ENCODE data around the gene COL8A1. TPM values are rescaled to one million over a fixed set of nuclear protein-coding genes. Genes with fewer than 3 reads are reported as not detected.

The COL8A1 gene
- total RNA-seq, 1 experiment from 2014 or later = 0.07 TPM

DNA sequence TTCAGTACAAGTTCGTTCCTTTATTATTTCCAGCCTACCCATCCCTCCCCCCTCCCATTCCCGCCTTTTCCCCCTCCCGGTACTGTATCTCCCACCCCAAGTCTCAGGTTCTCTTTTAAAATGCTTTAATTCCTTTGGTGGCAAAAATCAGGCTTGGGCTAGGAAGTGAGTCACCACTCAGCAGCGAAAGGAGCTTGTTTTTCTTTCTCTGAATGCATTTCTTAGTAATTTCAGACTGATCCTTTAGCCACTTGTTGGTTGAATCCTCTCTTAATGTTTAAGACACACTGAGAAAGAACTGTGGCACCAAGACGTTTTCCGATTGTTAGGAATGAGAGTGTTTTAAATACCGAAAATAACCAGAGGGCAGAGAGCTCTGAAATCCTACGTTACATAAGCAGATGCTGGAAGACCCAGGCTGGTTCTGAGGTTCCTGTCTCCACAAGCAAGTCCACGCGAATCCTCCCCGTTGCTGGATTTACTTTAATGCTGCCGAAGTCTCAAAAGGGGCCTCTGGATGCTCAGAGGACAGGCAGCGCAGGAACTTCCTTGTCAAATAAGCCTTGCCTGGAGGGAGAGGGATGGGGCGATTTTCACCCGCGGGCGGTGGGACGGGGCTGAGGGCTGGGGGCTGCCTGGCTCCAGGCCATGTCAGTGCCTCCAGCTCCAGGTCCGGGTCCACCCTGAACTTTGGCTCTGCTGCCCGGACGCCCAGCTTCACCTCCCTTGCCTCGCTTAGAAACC is 854 bp upstream of the COL8A1 start:
- POLR2A ChIA-PET = interaction anchor here (0.6 to 1.3 kb wide), 7 partner anchors 11 to 884 kb away, joined by 3 to 5 read pairs (median 3); no protein-coding TSS in a partner anchor

GRCh38 chr3:99639579-99639978 is 1.2 kb downstream of the COL8A1 start:
- no peak overlapping the region for H3K4me3 ChIP-seq (replicated peaks in 1 of 2; ENCODE audit: low read depth in 1 of 2, low read length in 2 of 2)
- RAD21 ChIA-PET (ENCODE audit: low non-redundant PET in 1 of 2, low total read pairs in 2 of 2, uncharacterized antibody in 2 of 2, unreplicated experiment in 2 of 2) = no interaction called here
- no TSS peak for BruUV-seq (replicated peaks)
- H3K27ac ChIP-seq (ENCODE audit: low read depth, low read length) = no peak overlapping the region
- POLR2A ChIA-PET = no interaction called here
- ATAC-seq (no peak), DNase-seq (ENCODE audit: low read depth, low spot score) (no peak)
- peaks cover 99% of the 10 kb centered on the region for H3K27me3 ChIP-seq (ENCODE audit: insufficient read depth, low read length)
- no peaks in the 10 kb centered on the region for H3K9me3 ChIP-seq (ENCODE audit: control insufficient read depth in 1 of 2, insufficient read depth in 1 of 2, low read depth in 1 of 2, low read length in 2 of 2)
- H3K9ac ChIP-seq (ENCODE audit: low read length) = no peak overlapping the region
- 0 out of 4 replicates have a peak, but pooled peaks cover 0 to 5% of the 10 kb centered on the region in 2 experiments for H3K4me1 ChIP-seq (ENCODE audit: control insufficient read depth in 1 of 2, insufficient read depth in 2 of 2, low read length in 2 of 2)
- no peak overlapping the region for H2AFZ ChIP-seq (ENCODE audit: low read depth, low read length, poor library complexity, severe bottlenecking)
- no peaks in the 10 kb centered on the region for H3K9me2 ChIP-seq (ENCODE audit: insufficient read depth)
- H4K20me1 ChIP-seq (ENCODE audit: insufficient read depth) = no peaks in the 10 kb centered on the region
- CTCF ChIA-PET = no interaction called here
- intact Hi-C loops (cut with micrococcal nuclease) = no loop called here
- no peak overlapping the region for H3K4me2 ChIP-seq (ENCODE audit: low read length)
- H3K36me3 ChIP-seq (ENCODE audit: control insufficient read depth in 1 of 2, insufficient read depth in 2 of 2, low read length in 2 of 2) = no peaks in the 10 kb centered on the region
- no peaks in the 10 kb centered on the region for H3K79me2 ChIP-seq (ENCODE audit: insufficient read depth, low read length)
- no peak for TF ChIP-seq RAD21 (IDR thresholded peaks at IDR 0.05; ENCODE audit: low read depth)
- no peak for TF ChIP-seq FOSL1 (IDR thresholded peaks at IDR 0.05; ENCODE audit: low read depth)
- TF ChIP-seq ZBTB33 (IDR thresholded peaks at IDR 0.05; ENCODE audit: extremely low read depth, insufficient replicate concordance, low read length) = no peak
- no peak for TF ChIP-seq SRF (IDR thresholded peaks at IDR 0.05; ENCODE audit: low read depth)
- TF ChIP-seq SIN3A (IDR thresholded peaks at IDR 0.05; ENCODE audit: low read depth) = no peak
- no peak for TF ChIP-seq EZH2phosphoT487 (IDR thresholded peaks at IDR 0.05; ENCODE audit: borderline replicate concordance)
- TF ChIP-seq POLR2A (IDR thresholded peaks at IDR 0.05; ENCODE audit: borderline replicate concordance, extremely low read depth, insufficient read depth, insufficient read length) = no peak
- no peak for TF ChIP-seq JUND (IDR thresholded peaks at IDR 0.05)
- no peak for TF ChIP-seq TCF7L2 (IDR thresholded peaks at IDR 0.05; ENCODE audit: borderline replicate concordance, extremely low read depth, insufficient read depth, insufficient read length)
- TF ChIP-seq EGR1 (IDR thresholded peaks at IDR 0.05; ENCODE audit: low read depth) = no peak
- TF ChIP-seq, protein P1, sequence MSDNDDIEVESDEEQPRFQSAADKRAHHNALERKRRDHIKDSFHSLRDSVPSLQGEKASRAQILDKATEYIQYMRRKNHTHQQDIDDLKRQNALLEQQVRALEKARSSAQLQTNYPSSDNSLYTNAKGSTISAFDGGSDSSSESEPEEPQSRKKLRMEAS (IDR thresholded peaks at IDR 0.05) = no peak
- no peak for TF ChIP-seq ELF1 (IDR thresholded peaks at IDR 0.05; ENCODE audit: borderline replicate concordance, low read depth)
- TF ChIP-seq ZFX (IDR thresholded peaks at IDR 0.05) = no peak
- TF ChIP-seq POLR2AphosphoS5 (IDR thresholded peaks at IDR 0.05; ENCODE audit: low read depth, low read length) = no peak
- TF ChIP-seq CTCF (IDR thresholded peaks at IDR 0.05 in 2 of 3, conservative IDR thresholded peaks at IDR 0.05 in 1 of 3; ENCODE audit: borderline replicate concordance in 1 of 3, insufficient read depth in 1 of 3, low read depth in 2 of 3, low read length in 2 of 3) = no peak

More for the DNA sequence above, 854 bp upstream of the COL8A1 start:
- DNase-seq (ENCODE audit: low read depth, low spot score) (no peak), ATAC-seq (no peak)
- intact Hi-C loops (cut with micrococcal nuclease) = no loop called here
- Histone ChIP-seq H3K27me3 (ENCODE audit: insufficient read depth, low read length) (peaks cover 97% of the 10 kb centered on the region), H2AFZ (ENCODE audit: low read depth, low read length, poor library complexity, severe bottlenecking) (no peak overlapping the region), H4K20me1 (ENCODE audit: insufficient read depth) (no peaks in the 10 kb centered on the region), H3K4me2 (ENCODE audit: low read length) (peak overlapping the region; percentile 43), H3K4me1 (ENCODE audit: control insufficient read depth in 1 of 2, insufficient read depth in 2 of 2, low read length in 2 of 2) (0 out of 4 replicates have a peak, but pooled peaks cover 0 to 5% of the 10 kb centered on the region in 2 experiments), H3K36me3 (ENCODE audit: control insufficient read depth in 1 of 2, insufficient read depth in 2 of 2, low read length in 2 of 2) (no peaks in the 10 kb centered on the region), H3K79me2 (ENCODE audit: insufficient read depth, low read length) (no peaks in the 10 kb centered on the region), H3K9ac (ENCODE audit: low read length) (no peak overlapping the region), H3K4me3 (replicated peaks in 1 of 2; ENCODE audit: low read depth in 1 of 2, low read length in 2 of 2) (no peak overlapping the region), H3K27ac (ENCODE audit: low read depth, low read length) (no peak overlapping the region), H3K9me3 (ENCODE audit: control insufficient read depth in 1 of 2, insufficient read depth in 1 of 2, low read depth in 1 of 2, low read length in 2 of 2) (no peaks in the 10 kb centered on the region), H3K9me2 (ENCODE audit: insufficient read depth) (no peaks in the 10 kb centered on the region)
- TF ChIP-seq YY1 (IDR thresholded peaks at IDR 0.05; ENCODE audit: extremely low read depth, insufficient replicate concordance, low read depth, low read length) (no peak), FOSL1 (IDR thresholded peaks at IDR 0.05; ENCODE audit: low read depth) (0 out of 2 replicates have a peak, but pooled peaks have one; percentile 9)
- CTCF ChIA-PET = interaction anchor here (0.9 to 2.6 kb wide), 8 partner anchors 8 to 171 kb away, joined by 3 to 15 read pairs (median 3); no protein-coding TSS in a partner anchor
- RAD21 ChIA-PET (ENCODE audit: low non-redundant PET in 1 of 2, low total read pairs in 2 of 2, uncharacterized antibody in 2 of 2, unreplicated experiment in 2 of 2) = no interaction called here
- BruUV-seq (replicated peaks) = no TSS peak

Data from HCT116 (cell line).